Osteocyte (in vitro differentiated cells): ENCODE measurements around the gene EFCAB8. TPM values are rescaled to one million over a fixed set of nuclear protein-coding genes. Genes with fewer than 3 reads are reported as not detected.
A peak's percentile ranks its signal among the peaks of the same experiment; 100 is the strongest.
"Not testable (repeated sequence)": the region's sequence is repeated elsewhere in the genome, so short reads cannot be mapped to it uniquely, and the experiment has no call there.

ENCODE experiments used
- DNase-seq: peaks from one replicate; pipeline ENCODE4 v3.0.0; 2021; ENCODE audit warnings: mixed read lengths; ENCODE audit not compliant: unreplicated experiment; ENCODE audit errors: extremely low spot score
- H3K27ac Mint-ChIP-seq: one replicate; pipeline ENCODE4 v1.8.0; 2021; ENCODE audit warnings: mild to moderate bottlenecking, mixed read lengths; ENCODE audit not compliant: unreplicated experiment
- H3K27me3 Mint-ChIP-seq: one replicate; pipeline ENCODE4 v1.8.0; 2021; ENCODE audit warnings: mixed read lengths; ENCODE audit not compliant: unreplicated experiment
- H3K36me3 Mint-ChIP-seq: one replicate; pipeline ENCODE4 v1.8.0; 2021; ENCODE audit warnings: mixed read lengths; ENCODE audit not compliant: unreplicated experiment
- H3K4me1 Mint-ChIP-seq: one replicate; pipeline ENCODE4 v1.8.0; 2021; ENCODE audit warnings: mixed read lengths; ENCODE audit not compliant: unreplicated experiment
- H3K4me3 Mint-ChIP-seq: one replicate; pipeline ENCODE4 v1.8.0; 2021; ENCODE audit warnings: mild to moderate bottlenecking, moderate library complexity, mixed read lengths; ENCODE audit not compliant: unreplicated experiment
- H3K9me3 Mint-ChIP-seq: one replicate; pipeline ENCODE4 v1.8.0; 2021; ENCODE audit warnings: mixed read lengths; ENCODE audit not compliant: unreplicated experiment
- CTCF ChIP-seq: fragments of 200-600 bp; sonication (generic); IDR thresholded peaks from 2 replicates; pipeline ENCODE4 v1.5.0; 2021; ENCODE audit warnings: antibody characterized with exemption, mild to moderate bottlenecking, moderate library complexity
- total RNA-seq: library from RNA; stranded (reverse); gene quantifications from 2 replicates; pipeline ENCODE4 v1.2.1, GENCODE V29; 2021

EFCAB8 gene
- total RNA-seq, 1 donor from 2014 or later = 0.64 TPM

GRCh38 chr20:32902456-32903420 lies 44.0 kb downstream of the EFCAB8 start:
- Mint-ChIP-seq H3K27me3 (no peaks in the 10 kb centered on the region), H3K36me3 (no peaks in the 10 kb centered on the region), H3K4me1 (no peaks in the 10 kb centered on the region), H3K9me3 (no peaks in the 10 kb centered on the region), H3K4me3 (no peak overlapping the region), H3K27ac (no peak overlapping the region)
- peak; percentile 96 for TF ChIP-seq CTCF
- no peak for DNase-seq

GRCh38 chr20:32903666-32904175 lies 45.0 kb downstream of the EFCAB8 start:
- DNase-seq = no peak
- Mint-ChIP-seq H3K4me3 (no peak overlapping the region), H3K36me3 (no peaks in the 10 kb centered on the region), H3K27ac (no peak overlapping the region), H3K27me3 (no peaks in the 10 kb centered on the region), H3K9me3 (no peaks in the 10 kb centered on the region), H3K4me1 (no peaks in the 10 kb centered on the region)
- no peak for TF ChIP-seq CTCF

GRCh38 chr20:32904678-32905077 lies 46.0 kb downstream of the EFCAB8 start:
- H3K27ac Mint-ChIP-seq, H3K27me3 Mint-ChIP-seq: not testable (repeated sequence)

GRCh38 chr20:32906200-32906599 lies 47.5 kb downstream of the EFCAB8 start:
- Mint-ChIP-seq H3K36me3 (no peaks in the 10 kb centered on the region), H3K4me1 (no peaks in the 10 kb centered on the region)
- TF ChIP-seq CTCF = no peak

More at GRCh38 chr20:32904678-32905077, 46.0 kb downstream of the EFCAB8 start:
- DNase-seq, H3K36me3 Mint-ChIP-seq, H3K4me1 Mint-ChIP-seq, H3K9me3 Mint-ChIP-seq, H3K4me3 Mint-ChIP-seq: not testable (repeated sequence)

GRCh38 chr20:32906871-32907495 lies 48.3 kb downstream of the EFCAB8 start:
- Mint-ChIP-seq H3K4me3 (no peak overlapping the region), H3K27ac (no peak overlapping the region), H3K9me3 (no peaks in the 10 kb centered on the region), H3K27me3 (no peaks in the 10 kb centered on the region), H3K36me3 (no peaks in the 10 kb centered on the region), H3K4me1 (no peaks in the 10 kb centered on the region)
- no peak for TF ChIP-seq CTCF
- DNase-seq = no peak

More at GRCh38 chr20:32906200-32906599, 47.5 kb downstream of the EFCAB8 start:
- H3K4me3 Mint-ChIP-seq = no peak overlapping the region
- DNase-seq = no peak
- H3K27me3 Mint-ChIP-seq = no peaks in the 10 kb centered on the region
- no peak overlapping the region for H3K27ac Mint-ChIP-seq
- H3K9me3 Mint-ChIP-seq = no peaks in the 10 kb centered on the region
